HG03457 (cell line): ENCODE data around the gene GARNL3.
A peak's percentile ranks its signal among the peaks of the same experiment; 100 is the strongest.

Experiments
- ATAC-seq: cut with Tn5 transposase; IDR thresholded peaks from one replicate; pipeline ENCODE4 v1.9.1; 2021; ENCODE audit warnings: moderate number of reproducible peaks; ENCODE audit not compliant: unreplicated experiment

Gene GARNL3

GRCh38 chr9:127399736-127400269, 135.2 kb downstream of the GARNL3 start:
- no peak for ATAC-seq

DNA sequence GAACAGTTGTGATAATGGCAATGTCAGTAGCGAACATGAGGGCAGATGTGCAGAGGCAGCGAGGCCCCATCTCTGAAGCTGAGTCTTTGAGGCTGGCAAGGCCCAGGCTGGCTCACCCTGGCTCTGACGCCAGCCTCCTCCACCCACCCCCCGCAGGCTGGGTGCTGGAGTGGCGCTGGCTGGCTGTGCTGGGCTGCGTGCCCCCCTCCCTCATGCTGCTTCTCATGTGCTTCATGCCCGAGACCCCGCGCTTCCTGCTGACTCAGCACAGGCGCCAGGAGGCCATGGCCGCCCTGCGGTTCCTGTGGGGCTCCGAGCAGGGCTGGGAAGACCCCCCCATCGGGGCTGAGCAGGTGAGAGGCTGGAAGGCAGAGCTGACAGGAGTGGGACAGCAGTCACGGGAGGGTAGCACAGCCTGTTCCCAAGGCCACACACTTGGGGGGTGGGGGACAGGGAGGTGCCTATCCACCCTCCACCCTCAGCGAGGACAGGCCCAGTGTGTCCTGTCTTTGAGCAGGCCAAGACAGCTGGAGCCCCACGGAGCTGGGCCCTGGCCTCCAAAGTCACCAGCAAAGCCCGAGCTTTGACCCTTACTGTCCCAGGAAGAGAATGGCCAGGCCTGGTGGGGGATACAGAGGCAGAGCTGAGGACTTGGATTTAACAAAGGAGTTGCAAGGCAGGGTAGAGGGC, 138.0 kb downstream of the GARNL3 start:
- ATAC-seq: no peak

- no peak for ATAC-seq
Measured at GRCh38 chr9:127403507-127404192, 139.1 kb downstream of the GARNL3 start.

GRCh38 chr9:127404631-127405030, 140.1 kb downstream of the GARNL3 start:
- no peak for ATAC-seq

- no peak for ATAC-seq
Measured at GRCh38 chr9:127405344-127406125, 141.0 kb downstream of the GARNL3 start.

- no peak for ATAC-seq
Measured at GRCh38 chr9:127406799-127407491, 142.4 kb downstream of the GARNL3 start.

DNA sequence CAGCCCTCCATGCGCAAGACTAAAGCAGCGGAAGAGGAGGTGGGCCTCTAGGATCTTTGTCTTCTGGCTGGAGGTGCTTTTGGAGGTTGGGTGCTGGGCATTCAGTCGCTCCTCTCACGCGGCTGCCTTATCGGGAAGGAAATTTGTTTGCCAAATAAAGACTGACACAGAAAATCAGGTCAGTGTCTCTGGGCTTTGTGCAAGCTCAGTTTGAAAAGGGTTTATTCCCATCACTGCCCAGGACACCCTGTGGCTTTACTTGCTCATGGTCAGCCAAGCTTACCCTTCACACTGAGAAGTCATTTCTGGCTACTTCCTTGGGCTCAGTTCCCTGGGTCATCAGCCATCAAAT, 142.9 kb downstream of the GARNL3 start:
- ATAC-seq: no peak

DNA sequence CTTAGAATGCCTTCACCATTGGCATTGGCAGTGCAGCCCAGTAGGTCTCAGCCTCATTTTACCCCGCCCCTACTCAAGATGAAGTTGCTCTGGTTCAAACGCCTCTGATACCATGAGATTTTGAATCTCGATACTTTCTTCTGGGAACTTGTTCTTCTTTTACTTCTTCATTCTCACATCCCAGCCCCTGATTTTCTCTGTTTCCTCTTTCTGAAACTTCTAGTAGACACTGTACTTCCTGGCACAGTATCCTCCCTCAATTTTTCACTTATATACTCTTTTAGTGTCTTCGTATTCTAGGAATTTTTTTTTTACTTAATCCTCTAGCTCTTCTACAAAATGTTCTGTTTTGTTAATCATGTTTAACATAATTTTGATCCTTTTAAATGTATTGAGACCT, 146.5 kb downstream of the GARNL3 start:
- no peak for ATAC-seq

DNA sequence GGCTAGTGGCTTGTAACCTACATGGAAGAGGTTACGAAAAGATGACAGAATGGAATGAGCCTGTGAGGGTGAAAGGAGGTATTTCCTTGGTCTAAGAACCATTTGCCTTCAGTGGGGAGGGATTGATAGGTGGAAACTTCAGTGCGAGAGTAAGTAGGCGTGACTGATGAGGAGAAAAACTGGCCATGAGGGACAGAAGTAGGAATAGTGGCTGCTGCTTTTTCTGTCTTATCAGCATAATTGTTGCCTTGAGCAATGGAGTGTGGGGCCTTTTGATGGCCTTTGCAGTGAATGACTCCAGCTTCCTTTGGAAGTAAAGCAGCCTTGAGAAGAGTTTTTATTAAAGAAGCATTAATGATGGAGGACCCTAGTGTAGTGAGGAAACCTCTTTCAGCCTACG, 150.6 kb downstream of the GARNL3 start:
- ATAC-seq: no peak

GRCh38 chr9:127415657-127416056, 151.1 kb downstream of the GARNL3 start:
- ATAC-seq: no peak

- ATAC-seq: no peak
Measured at GRCh38 chr9:127417131-127418036, 152.8 kb downstream of the GARNL3 start.

DNA sequence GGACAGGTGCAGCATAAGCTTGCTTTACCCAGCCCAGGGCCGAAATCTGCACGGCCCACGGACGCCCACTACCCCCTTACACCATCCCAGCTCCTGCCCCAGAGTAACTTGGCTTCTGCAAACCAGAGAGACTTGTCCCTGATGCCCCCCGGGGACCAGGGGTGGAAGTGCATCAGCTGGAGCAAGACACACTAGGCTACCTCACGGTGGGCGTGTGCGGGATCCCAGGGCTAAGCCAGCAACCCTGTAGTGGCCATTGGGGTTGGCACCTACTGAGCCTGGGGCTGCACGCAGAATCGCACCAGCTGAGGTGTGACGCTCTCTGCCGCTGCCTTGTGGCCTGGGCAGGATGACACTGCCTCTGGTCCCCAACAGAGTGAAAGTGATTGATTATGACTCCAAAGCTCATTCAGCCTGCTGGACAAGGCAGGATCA, 153.5 kb downstream of the GARNL3 start:
- no peak for ATAC-seq

DNA sequence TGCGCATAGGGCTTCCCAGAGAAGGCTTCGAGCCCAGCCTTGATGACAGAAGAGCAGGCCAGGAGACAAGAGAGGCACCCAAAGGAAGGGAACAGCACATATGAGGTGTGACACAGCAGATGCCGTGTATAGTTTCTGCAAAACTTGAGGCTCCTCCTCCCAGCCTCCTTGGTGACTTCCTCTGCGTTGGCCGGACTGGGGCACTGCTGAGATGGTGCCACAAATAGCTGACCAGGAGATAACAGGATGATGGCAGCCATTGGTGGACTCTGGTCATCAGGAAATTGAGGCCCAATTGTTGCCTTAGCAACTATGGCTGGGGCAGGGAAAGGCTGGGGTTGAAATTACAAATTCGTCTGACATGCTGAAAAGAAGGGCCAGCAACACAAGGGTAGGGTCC, 154.8 kb downstream of the GARNL3 start:
- ATAC-seq: no peak

- ATAC-seq: no peak
Measured at GRCh38 chr9:127421057-127421456, 156.5 kb downstream of the GARNL3 start.

DNA sequence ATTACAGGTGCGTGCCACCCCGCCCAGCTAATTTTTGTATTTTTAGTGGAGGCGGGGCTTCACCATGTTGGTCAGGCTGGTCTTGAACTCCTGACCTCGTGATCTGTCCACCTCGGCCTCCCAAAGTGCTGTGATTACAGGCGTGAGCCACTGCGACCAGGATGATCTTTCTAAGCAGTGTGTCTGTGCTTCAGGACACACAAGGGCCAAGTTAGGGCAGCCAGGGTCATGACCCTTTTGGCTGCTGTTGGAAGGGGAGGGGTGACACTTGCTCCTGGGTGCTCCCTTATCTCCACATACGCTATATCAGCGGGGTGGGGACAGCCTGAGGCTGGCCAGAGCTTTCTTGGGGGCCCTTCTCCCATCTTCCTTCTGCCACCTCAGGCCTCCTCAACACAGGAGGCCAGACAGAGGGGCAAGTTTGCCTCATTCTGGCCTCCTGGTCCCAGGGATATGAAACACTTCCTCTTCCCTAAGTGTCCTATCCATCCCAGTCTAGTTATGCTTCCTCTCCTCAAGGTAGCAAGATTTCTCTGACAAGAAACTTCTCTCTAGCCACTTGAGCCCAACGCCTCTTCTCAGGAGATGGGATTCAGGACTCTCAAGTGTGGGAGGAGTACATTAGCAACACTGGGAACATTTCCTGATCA, 157.7 kb downstream of the GARNL3 start:
- no peak for ATAC-seq

DNA sequence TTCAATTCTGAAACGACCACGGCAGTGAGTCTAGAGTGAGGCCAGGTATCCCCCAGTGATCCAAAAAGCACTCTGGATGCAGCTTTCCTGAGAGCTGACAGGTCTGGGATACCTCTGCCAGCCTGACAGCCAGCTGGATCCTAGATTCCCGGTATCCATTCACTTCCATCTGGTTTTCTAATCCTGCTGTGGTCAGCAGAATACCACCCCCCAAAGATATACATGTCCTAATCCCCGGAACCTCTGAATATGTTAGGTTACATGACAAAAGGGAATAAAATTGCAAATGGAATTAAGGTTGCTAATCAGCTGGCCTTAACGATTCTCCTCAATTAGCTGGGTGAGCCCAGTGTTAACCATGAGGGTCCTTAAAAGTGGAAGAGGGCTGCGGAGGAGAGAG, 158.2 kb downstream of the GARNL3 start:
- no peak for ATAC-seq

GRCh38 chr9:127423476-127423933, 158.9 kb downstream of the GARNL3 start:
- no peak for ATAC-seq

DNA sequence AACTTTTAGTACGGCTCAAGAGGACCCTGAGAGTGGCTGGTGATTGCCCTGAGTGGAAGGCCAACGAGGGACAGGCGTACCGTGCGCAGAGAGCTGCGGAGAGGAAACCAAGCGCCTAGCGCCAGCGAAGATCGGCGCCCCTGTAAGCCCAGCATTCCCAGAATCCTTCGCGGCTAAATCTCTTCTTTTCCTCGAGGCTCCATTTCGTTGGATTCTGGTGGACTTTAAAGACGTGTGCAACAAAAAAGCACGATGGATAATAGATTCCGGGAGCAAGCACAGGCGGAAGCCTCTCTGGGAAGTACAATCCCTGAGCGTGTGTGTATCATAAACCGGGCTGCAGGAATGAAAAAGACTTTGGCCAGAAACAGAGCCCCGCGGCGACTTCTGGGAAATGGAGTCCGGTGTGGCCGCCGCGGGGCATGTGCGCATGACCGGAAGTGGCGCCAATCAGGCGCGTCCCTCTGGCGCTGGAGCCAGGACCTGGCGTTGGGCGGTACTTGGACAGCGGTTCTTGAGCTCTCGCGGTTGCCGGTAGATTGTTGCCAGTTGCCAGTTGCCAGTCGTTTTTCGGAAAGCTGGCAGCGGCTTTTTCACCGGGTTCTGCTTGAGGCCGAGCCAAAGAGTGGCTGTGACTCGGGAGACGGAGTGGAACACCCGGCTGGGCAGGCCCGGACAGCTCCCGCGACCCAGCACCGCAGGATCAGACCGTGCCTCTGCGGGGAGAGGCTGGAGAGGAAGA, 159.5 kb downstream of the GARNL3 start, which contains the start of gene ZNF79:
Gene ZNF79 (plus strand): TSS at position 449 of the 742 bp plus-strand sequence. CDS start 406 bp downstream, outside the sequence.
- ATAC-seq: peak; percentile 64

GRCh38 chr9:127424676-127424999, 160.1 kb downstream of the GARNL3 start:
- peak; percentile 19 for ATAC-seq
